RPMI8226 (cell line): Measurements from ENCODE around the gene CDH2.
A peak's percentile ranks its signal among the peaks of the same experiment; 100 is the strongest.
"Not testable (repeated sequence)": the region's sequence is repeated elsewhere in the genome, so short reads cannot be mapped to it uniquely, and the experiment has no call there.

Experiments
- DNase-seq: peaks from one replicate; pipeline ENCODE4 v3.0.0-alpha.2; 2015

The CDH2 gene

GRCh38 chr18:27976806-27977408, 200.0 kb downstream of the CDH2 start:
- DNase-seq = no peak

DNA sequence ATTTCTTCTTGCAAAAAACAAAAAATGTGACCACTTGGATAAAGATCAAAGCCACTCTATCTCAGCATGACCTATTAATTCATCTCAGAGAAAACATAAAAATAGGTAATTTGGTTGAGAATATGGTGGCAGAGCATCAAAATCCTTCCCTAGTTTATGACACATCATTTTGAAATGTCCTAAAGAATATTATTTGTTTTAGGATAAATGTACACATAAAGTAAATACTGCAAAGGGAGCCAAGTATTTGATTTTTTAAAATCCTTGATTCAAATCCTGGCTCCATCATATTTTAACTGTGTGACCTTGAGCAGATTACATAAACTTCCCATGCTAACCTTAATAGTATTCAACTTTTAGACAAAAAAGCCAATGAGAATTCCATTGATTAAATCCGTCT, 206.6 kb downstream of the CDH2 start:
- no peak for DNase-seq

DNA sequence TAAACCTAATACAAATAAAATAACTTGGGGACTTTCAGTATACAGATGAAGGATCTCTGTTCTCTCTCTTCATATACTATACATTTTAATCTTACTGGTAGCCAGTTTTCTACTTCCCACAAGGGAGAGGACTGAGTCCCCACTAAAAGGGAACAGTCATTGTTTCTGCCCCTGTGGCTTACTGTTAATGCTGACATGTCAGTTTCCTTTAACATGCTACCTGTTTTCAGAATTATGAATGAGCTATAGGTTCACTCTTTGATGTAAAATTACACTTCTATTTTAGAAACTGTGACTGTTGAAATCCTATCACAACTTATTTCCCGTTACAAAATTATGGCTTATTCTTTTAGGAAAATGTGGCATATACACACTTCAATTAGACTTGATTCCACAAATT, 207.7 kb downstream of the CDH2 start:
- DNase-seq = peak; percentile 13

DNA sequence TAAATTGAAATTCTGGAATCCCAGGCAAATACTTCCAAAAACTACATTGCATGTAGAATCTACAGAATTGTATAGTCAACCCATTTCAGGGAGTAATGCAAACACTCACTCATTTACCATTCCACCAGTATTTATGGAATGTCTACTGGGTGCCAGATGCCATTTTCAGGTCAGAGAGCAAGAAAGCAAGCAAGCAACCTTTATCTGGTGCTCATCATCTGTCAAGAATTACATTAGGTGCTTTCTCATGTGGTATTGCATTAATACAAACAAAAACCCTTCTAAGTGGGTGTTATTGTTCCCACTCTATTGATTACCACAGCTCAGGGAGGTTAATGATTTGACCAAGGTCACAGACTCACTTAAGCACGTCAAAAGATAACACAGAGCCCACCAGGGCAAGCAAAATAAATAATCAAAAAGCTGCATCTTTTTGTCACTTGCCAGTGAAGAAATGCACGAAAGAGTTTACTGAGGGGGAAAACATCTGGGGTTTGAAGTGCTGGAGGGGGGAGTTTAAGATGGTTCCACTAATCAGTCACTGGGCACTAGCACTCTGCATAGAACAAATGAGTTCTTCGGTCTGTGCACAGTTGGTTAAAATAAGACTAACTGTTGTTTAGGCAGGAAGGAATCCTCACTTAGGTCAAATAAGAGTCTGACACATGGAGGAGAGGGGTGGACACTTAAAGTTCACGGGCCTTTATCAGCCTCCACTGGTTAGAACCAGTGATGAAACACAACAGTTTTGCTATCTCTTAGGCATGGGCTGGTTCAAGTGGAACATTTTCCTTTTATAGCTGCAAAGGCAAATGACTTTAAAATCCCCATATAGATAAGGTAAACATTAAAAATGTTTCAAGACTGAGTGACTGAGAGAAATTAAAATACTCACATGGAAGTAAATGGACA, 208.8 kb downstream of the CDH2 start:
- no peak for DNase-seq

GRCh38 chr18:27966881-27967280, 210.0 kb downstream of the CDH2 start:
- DNase-seq = no peak

- DNase-seq = no peak
Observed at GRCh38 chr18:27964811-27965210, 212.1 kb downstream of the CDH2 start.

GRCh38 chr18:27959101-27959500, 217.8 kb downstream of the CDH2 start:
- no peak for DNase-seq

DNA sequence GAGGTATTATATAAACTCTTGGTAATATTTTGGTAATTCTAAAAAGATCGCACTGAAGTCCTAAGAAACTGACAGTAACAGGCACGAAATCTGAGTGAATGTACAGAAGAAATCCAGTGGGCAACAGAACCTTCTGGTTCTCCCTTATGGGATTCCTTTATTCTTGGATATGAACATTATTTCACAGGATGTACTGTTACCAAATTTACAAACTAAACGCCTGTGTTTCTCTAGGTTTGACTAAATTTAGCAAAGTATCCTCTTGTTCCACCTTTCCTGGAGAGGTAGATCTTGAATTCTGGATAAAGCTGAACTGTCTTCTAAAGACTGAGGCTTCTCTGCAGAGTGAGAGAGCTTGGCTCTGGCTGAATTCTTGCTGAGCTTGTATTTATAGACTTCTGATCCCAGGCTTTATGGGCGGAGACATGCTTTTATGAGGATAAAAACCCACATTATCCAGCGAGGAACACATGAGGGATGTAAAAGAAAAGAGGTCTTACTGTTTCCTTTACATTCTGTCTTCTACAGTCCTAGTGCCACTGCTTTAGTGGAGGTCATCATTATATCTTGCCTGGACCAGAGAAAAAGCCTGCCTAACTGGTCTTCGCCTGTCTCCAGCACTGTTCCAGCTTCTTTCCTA, 220.8 kb downstream of the CDH2 start:
- DNase-seq = no peak

GRCh38 chr18:27954226-27954625, 222.7 kb downstream of the CDH2 start:
- DNase-seq = no peak

GRCh38 chr18:27952741-27953140, 224.2 kb downstream of the CDH2 start:
- no peak for DNase-seq

GRCh38 chr18:27950648-27951228, 226.2 kb downstream of the CDH2 start:
- DNase-seq = no peak

DNA sequence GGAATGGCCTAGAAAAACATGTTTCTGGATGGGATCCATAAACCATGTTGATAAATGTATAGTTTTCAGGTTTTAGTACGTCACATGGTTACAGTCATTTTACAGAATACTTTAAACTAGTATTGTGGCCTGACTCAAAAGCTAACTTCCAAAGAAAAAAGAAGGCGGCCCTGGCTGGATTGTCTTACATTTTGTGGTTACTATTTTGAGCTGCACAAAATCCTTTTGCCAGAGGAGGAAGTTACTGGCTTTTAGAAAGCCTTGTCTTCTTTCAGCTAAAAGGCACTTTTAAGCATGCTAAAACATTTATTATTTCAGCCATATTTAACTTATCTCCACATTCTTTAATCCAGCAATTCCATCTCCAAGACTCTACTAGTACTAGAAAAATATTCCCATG, 227.9 kb downstream of the CDH2 start:
- DNase-seq = no peak

DNA sequence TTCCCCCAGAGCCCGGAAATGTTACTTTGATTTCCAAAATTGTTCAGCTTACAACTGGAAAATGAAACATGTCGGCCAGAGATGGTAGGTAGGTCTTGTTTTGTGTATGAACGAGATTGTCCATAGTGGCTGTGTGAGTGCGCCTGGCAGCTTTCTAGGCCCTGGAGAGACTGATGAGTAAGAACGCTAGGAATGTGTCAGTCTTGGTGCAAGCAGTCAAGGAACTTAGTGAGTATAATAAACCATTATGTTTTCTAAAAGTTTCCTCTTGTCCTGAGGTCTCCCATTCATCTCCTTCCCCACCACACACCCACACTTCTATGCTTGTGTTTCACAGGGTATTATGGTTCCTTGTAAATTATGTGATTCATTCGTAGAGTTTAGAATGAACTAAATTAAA, 234.2 kb downstream of the CDH2 start:
- no peak for DNase-seq

GRCh38 chr18:27931535-27931934, 245.4 kb downstream of the CDH2 start:
- no peak for DNase-seq

- no peak for DNase-seq
Observed at GRCh38 chr18:27922780-27923179, 254.2 kb downstream of the CDH2 start.

- DNase-seq = no peak
Observed at GRCh38 chr18:27921904-27922751, 254.8 kb downstream of the CDH2 start.

DNA sequence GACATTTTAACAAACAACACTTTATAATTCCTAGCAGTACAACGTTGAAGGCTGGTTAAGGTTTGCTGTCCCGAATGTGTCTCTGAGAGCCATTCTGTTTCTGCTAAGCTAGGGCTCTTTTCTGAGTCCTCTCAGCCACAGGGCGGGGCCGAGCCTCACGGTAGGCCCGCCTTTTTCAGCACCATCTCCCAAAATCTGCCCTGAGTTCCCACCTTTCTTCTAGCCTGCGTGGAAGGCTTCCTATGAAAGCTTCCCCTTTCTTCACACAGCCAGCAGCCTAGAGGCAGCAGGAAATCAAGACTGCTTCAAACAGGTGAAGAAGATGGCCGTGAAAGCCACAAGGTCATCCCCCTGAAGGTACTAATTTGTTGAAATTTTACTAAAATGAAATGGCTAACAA, 255.5 kb downstream of the CDH2 start:
- DNase-seq = peak; percentile 11

GRCh38 chr18:27920836-27921235, 256.1 kb downstream of the CDH2 start:
- DNase-seq = no peak

DNA sequence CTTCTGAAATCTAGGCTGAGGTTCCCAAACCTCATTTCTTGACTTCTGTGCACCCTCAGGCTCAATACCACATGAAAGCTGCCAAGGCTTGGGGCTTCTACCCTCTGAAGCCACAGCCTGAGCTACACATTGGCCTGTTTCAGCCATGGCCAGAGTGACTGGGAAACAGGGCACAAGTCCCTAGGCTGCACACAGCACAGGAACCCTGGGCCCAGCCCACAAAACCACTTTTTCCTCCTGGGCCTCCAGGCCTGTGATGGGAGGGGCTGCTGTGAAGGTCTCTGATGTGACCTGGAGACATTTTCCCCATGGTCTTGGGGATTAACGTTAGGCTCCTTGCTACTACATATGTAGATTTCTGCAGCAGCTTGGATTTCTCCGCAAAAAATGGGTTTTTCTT, 270.7 kb downstream of the CDH2 start:
- DNase-seq = not testable (repeated sequence)

DNA sequence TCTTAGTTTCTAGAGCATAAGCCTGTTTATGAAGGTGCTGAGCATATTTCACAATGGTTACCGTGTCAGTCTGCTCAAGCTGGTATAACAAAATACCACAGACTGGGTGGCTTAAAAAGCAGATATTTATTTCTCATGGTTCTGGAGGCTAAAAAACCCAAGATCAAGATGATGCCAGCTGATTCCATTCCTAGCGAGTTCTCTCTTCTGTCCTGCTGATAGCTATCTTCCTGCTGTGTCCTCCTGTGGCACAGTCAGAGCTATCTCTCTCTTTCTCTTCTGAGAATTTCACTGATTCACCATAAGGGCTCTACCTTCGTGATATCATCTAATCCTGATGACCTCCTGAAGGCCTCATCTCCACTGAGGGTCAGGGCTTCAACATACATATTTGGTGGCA, 273.0 kb downstream of the CDH2 start:
- no peak for DNase-seq

DNA sequence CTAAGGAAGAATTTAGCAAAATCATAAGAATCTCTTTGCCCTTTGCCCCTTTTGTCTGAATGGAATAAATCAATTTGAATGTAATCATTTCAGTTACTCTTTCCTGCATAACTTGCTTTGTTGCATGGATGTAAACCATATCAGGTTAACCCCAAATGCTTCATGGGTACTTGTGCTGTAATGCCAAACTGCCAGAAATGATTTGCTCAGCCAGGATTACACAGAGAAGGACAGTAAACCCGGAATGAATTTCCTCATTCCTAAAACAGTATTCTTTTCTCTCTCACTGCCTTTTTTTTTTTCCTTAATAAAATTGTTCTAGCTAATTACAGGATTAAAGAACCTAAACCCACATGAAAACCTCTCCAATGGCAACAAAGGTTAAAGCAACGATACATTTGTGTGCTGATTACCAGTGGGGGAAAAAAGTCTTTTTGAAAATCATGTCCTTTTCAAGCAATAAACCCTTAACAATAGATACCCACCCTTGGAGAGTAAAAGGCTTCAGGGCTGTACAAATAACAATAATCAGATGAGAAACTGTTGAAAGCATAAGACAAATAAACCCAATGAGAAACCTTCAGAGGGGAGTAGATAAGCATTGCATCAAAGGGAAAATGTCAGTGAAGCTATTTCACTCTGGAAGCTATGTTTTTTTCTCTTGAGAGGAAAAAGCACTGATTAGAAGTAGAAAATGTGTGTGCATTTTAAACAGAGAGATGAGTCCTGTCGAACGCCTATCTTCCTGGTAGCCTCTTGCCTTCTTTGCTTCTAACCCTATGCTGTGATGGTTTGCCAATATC, 275.3 kb downstream of the CDH2 start:
- DNase-seq = no peak
